ENCODE results near the gene MPO.

GRCh38 chr17:58319173-58320162 is 38.7 kb upstream of the MPO start:
- TF ChIP-seq CTCF (conservative IDR thresholded peaks at IDR 0.05) (no peak), EZH2 (IDR thresholded peaks at IDR 0.05; ENCODE audit: low read depth) (no peak)

Measured in PC-9 (cell line).